Adrenal gland (tissue), 12 donors: ENCODE results near the gene GRID1. TPM values are rescaled to one million over a fixed set of nuclear protein-coding genes. Genes with fewer than 3 reads are reported as not detected.

ENCODE experiments used
- DNase-seq, 7 donors: peaks; one replicate each; pipeline ENCODE4 v3.0.0-alpha.2; 2019 to 2020
- H3K27ac ChIP-seq, 5 donors: fragments of 200-600 bp; sonication (generic) in 4 of 5; 1 replicate in 3 of 5; 2 replicates in 2 of 5; pipeline versions ENCODE4 v1.5.1 to v1.8.0; 2016 to 2020; ENCODE audit warnings: mild to moderate bottlenecking in 1 of 5
- H3K27me3 ChIP-seq: fragments of 200-600 bp; 2 replicates; pipeline ENCODE4 v1.8.0; 2021
- H3K36me3 ChIP-seq, 2 donors: fragments of 200-600 bp; replicated peaks in 1 of 2; 1 replicate in 1 of 2; 2 replicates in 1 of 2; pipeline versions ENCODE4 v1.5.1 to v1.8.0; 2018 to 2022
- H3K4me1 ChIP-seq, 2 donors: fragments of 200-600 bp; replicated peaks in 1 of 2; 1 replicate in 1 of 2; 2 replicates in 1 of 2; pipeline versions ENCODE4 v1.5.1 to v1.8.0; 2018 to 2021
- H3K4me3 ChIP-seq, 4 donors: fragments of 200-600 bp; sonication (generic) in 3 of 4; one replicate each; pipeline ENCODE4 v1.5.1; 2016 to 2018
- H3K9me3 ChIP-seq, 3 donors: fragments of 200-600 bp; sonication (generic) in 1 of 3; replicated peaks in 1 of 3; 1 replicate in 2 of 3; 2 replicates in 1 of 3; pipeline versions ENCODE4 v1.5.1 to v1.8.0; 2016 to 2021
- CTCF ChIP-seq, 6 experiments: fragments of 450-650 bp in 4 of 6; fragments of 200-600 bp in 2 of 6; sonication (generic) in 1 of 6; IDR thresholded peaks; 1 replicate in 5 of 6; 2 replicates in 1 of 6; pipeline versions ENCODE4 v1.5.1 to v1.8.0; 2016 to 2021; ENCODE audit warnings: antibody characterized with exemption in 6 of 6, mild to moderate bottlenecking in 2 of 6, moderate library complexity in 1 of 6
- POLR2A ChIP-seq, 2 donors: fragments of 450-650 bp; IDR thresholded peaks; one replicate each; pipeline ENCODE4 v1.6.1; 2017; ENCODE audit warnings: antibody characterized with exemption in 2 of 2, mild to moderate bottlenecking in 2 of 2, moderate library complexity in 1 of 2
- whole genome bisulfite sequencing, 4 donors: extraction: QIAGEN DNeasy Blood & Tissue Kit in 2 of 4; methylation state at CpG; one replicate each; pipeline versions ENCODE4 v1.1.5 to v1.1.7; 2013 to 2017; 5-methylcytosine and 5-hydroxymethylcytosine counted together
- intact Hi-C, 2 donors: fragments of 100-400 bp; cut with DNase I; formaldehyde crosslinking; loops; one replicate each; pipeline versions ENCODE4 v1.14.1 to v1.15.0; 2022 to 2023
- polyA plus RNA-seq, 3 donors: library from polyadenylated mRNA; stranded (reverse); fragments of 200-250 nt in 2 of 3; fragments of 350-450 nt in 1 of 3; fragmentation: Illumina TruSeq in 1 of 3; extraction: RNeasy Lipid Tissue Mini Kit (QIAGEN cat#74804) in 1 of 3; gene quantifications; one replicate each; pipeline ENCODE4 v1.2.3, GENCODE V29; 2013 to 2014
- total RNA-seq, 9 donors: library from RNA; depleted of rRNA in 4 of 9; stranded (reverse); fragments of >200 nt in 4 of 9; fragments of 120-200 nt in 1 of 9; fragmentation: NEBNext Ultra II Directional in 1 of 9; extraction: Animal tissue kit (Norgen Biotek cat#: 25700) in 1 of 9; gene quantifications; one replicate each; pipeline versions ENCODE4 v1.1.0 to v1.2.4, GENCODE V29; 2013 to 2023
- donor health status: healthy with polysubstance abuse.
- donor health status: Bipolar disorder and iron deficiency.
- donor health status: DM: yes; HTN: yes; CAD: no.
- donor health status: DM: no; HTN: no; CAD: no.
- donor health status: DM: no; HTN: no; CAD: no.
- donor health status: DM: yes; HTN: yes; CAD: no.

The GRID1 gene
- total and polyA plus RNA-seq, 12 donors, result 2.2 to 8.0 (median 4.1) TPM

GRCh38 chr10:86335257-86335656 is 31.3 kb downstream of the GRID1 start:
- Histone ChIP-seq H3K4me1 (no peaks in the 10 kb centered on the region), H3K36me3 (no peaks in the 10 kb centered on the region), H3K27me3 (no peaks in the 10 kb centered on the region), H3K4me3 (no peak overlapping the region), H3K27ac (no peak overlapping the region), H3K9me3 (no peaks in the 10 kb centered on the region)
- intact Hi-C loops, result no loop called here
- TF ChIP-seq POLR2A (IDR thresholded peaks at IDR 0.05) (no peak), CTCF (IDR thresholded peaks at IDR 0.05) (no peak)
- DNase-seq, result no peak

- H3K9me3 ChIP-seq, result no peaks in the 10 kb centered on the region
- no peak for TF ChIP-seq CTCF (IDR thresholded peaks at IDR 0.05)
- no peak for TF ChIP-seq POLR2A (IDR thresholded peaks at IDR 0.05)
- H3K4me3 ChIP-seq, result no peak overlapping the region
- intact Hi-C loops, result no loop called here
- H3K27ac ChIP-seq, result no peak overlapping the region
- WGBS, 4 donors, result 71 to 76% (median 75%) methylated on average over 3 to 4 of the region's 4 CpGs
- H3K27me3 ChIP-seq, result no peaks in the 10 kb centered on the region
- H3K4me1 ChIP-seq, result no peaks in the 10 kb centered on the region
- no peaks in the 10 kb centered on the region for H3K36me3 ChIP-seq
- DNase-seq, result no peak
Observed at GRCh38 chr10:86334488-86335085, 32.0 kb downstream of the GRID1 start.

DNA sequence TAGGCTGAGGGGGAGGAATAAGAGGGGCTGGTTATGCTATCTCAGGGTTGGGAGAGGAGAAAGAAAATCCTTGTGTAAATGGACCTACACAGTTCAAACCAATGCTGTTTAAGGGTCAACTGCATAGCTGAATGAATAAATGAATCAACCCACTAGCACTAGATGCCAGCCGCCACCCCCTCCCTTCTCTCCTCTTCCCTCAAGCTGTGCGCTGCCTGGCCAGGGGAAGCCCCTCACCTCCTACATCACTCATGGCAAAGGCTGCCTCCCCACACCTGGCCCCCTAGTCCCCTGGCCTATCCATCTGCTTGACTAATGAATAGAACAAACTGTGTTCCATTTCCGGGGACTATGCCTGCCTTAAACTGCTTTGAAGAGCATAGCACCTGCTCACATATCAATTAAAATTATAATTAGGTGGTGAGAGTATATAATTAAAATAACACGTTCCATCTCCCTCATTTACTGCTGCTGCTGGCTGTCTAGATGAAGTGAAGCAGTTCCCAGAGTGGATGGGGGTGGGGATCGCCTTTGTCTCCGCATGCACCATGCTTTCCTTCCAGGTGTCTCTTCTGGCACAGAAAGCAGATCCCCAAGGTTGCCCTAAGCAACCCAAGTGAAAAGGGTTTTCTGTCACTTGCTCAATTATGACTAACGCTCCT is 32.6 kb downstream of the GRID1 start:
- intact Hi-C loops, result no loop called here
- no peak for DNase-seq

GRCh38 chr10:86331861-86332260 is 34.7 kb downstream of the GRID1 start:
- Histone ChIP-seq H3K9me3 (no peaks in the 10 kb centered on the region), H3K4me3 (no peak overlapping the region), H3K36me3 (no peaks in the 10 kb centered on the region), H3K4me1 (no peaks in the 10 kb centered on the region), H3K27ac (no peak overlapping the region), H3K27me3 (no peaks in the 10 kb centered on the region)
- no peak for TF ChIP-seq POLR2A (IDR thresholded peaks at IDR 0.05)
- no peak for TF ChIP-seq CTCF (IDR thresholded peaks at IDR 0.05)
- DNase-seq, result no peak
- WGBS, 4 donors, result 55 to 71% (median 63%) methylated on average over 5 to 8 of the region's 8 CpGs
- intact Hi-C loops, result no loop called here

More for the DNA sequence above, 32.6 kb downstream of the GRID1 start:
- no peaks in the 10 kb centered on the region for H3K4me1 ChIP-seq
- no peaks in the 10 kb centered on the region for H3K9me3 ChIP-seq
- no peak overlapping the region for H3K27ac ChIP-seq
- no peak overlapping the region for H3K4me3 ChIP-seq
- TF ChIP-seq POLR2A (IDR thresholded peaks at IDR 0.05) (no peak), CTCF (IDR thresholded peaks at IDR 0.05) (no peak)
- H3K36me3 ChIP-seq, result no peaks in the 10 kb centered on the region
- H3K27me3 ChIP-seq, result no peaks in the 10 kb centered on the region
- 79 to 87% (median 81%) methylated on average over 7 of the region's 7 CpGs for WGBS, 4 donors
